Ishikawa (cell line): ENCODE data around the gene EIF3A.

Experiments used
- CREB1 ChIP-seq: IDR thresholded peaks from 2 replicates; pipeline ENCODE4 v1.6.1; 2012; ENCODE audit warnings: low read depth
- EP300 ChIP-seq: IDR thresholded peaks from 2 replicates; pipeline ENCODE4 v1.6.1; 2012; ENCODE audit warnings: borderline replicate concordance
- FOXM1 ChIP-seq: IDR thresholded peaks from 2 replicates; pipeline ENCODE4 v1.6.1; 2012; ENCODE audit warnings: low read depth, borderline replicate concordance
- NFIC ChIP-seq: IDR thresholded peaks from 2 replicates; pipeline ENCODE4 v1.6.1; 2012
- RAD21 ChIP-seq: IDR thresholded peaks from 2 replicates; pipeline ENCODE4 v1.6.1; 2012; ENCODE audit warnings: low read depth
- TAF1 ChIP-seq: IDR thresholded peaks from 2 replicates; pipeline ENCODE4 v1.6.1; 2012; ENCODE audit warnings: low read depth, mild to moderate bottlenecking
- TCF12 ChIP-seq: IDR thresholded peaks from 2 replicates; pipeline ENCODE4 v1.6.1; 2012; ENCODE audit warnings: low read depth
- TEAD4 ChIP-seq: IDR thresholded peaks from 2 replicates; pipeline ENCODE4 v1.6.1; 2012
- YY1 ChIP-seq: IDR thresholded peaks from 2 replicates; pipeline ENCODE4 v1.6.1; 2012; ENCODE audit warnings: low read depth
- TF ChIP-seq, protein P1 (sequence below): IDR thresholded peaks from 2 replicates; pipeline ENCODE4 v1.6.1; 2012
- TF ChIP-seq, protein P2 (sequence below): IDR thresholded peaks from 2 replicates; pipeline ENCODE4 v1.6.1; 2012; ENCODE audit warnings: low read depth, mild to moderate bottlenecking
- TF ChIP-seq, protein P3 (sequence below): IDR thresholded peaks from 2 replicates; pipeline ENCODE4 v1.6.1; 2012

DNA sequence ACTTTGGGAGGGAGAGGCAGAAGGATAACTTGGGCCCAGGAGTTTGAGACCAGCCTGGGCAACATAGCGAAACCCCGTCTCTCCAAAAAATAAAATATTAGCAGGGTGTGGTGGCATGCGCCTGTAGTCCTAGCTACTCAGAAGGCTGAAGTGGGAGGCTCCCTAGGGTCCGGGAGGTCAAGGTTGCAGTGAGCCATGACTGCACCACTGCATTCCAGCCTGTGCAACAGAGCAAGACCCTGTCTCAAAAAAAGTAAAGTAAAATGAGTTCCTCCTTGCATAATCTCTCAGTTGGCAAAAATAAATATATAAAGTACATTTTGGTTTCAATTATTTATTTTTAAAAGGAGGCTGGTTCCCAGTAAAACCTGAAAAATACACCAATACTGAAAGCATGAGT is 39.3 kb downstream of the EIF3A start:
- TF ChIP-seq TCF12 (no peak), EP300 (no peak), RAD21 (no peak), TEAD4 (0 out of 2 replicates have a peak, but pooled peaks have one; percentile 28), TAF1 (no peak), FOXM1 (no peak), NFIC (no peak), YY1 (no peak), CREB1 (no peak)
- TF ChIP-seq, protein P1, sequence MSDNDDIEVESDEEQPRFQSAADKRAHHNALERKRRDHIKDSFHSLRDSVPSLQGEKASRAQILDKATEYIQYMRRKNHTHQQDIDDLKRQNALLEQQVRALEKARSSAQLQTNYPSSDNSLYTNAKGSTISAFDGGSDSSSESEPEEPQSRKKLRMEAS = no peak
- TF ChIP-seq, protein P2, sequence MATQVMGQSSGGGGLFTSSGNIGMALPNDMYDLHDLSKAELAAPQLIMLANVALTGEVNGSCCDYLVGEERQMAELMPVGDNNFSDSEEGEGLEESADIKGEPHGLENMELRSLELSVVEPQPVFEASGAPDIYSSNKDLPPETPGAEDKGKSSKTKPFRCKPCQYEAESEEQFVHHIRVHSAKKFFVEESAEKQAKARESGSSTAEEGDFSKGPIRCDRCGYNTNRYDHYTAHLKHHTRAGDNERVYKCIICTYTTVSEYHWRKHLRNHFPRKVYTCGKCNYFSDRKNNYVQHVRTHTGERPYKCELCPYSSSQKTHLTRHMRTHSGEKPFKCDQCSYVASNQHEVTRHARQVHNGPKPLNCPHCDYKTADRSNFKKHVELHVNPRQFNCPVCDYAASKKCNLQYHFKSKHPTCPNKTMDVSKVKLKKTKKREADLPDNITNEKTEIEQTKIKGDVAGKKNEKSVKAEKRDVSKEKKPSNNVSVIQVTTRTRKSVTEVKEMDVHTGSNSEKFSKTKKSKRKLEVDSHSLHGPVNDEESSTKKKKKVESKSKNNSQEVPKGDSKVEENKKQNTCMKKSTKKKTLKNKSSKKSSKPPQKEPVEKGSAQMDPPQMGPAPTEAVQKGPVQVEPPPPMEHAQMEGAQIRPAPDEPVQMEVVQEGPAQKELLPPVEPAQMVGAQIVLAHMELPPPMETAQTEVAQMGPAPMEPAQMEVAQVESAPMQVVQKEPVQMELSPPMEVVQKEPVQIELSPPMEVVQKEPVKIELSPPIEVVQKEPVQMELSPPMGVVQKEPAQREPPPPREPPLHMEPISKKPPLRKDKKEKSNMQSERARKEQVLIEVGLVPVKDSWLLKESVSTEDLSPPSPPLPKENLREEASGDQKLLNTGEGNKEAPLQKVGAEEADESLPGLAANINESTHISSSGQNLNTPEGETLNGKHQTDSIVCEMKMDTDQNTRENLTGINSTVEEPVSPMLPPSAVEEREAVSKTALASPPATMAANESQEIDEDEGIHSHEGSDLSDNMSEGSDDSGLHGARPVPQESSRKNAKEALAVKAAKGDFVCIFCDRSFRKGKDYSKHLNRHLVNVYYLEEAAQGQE = no peak
- TF ChIP-seq, protein P3, sequence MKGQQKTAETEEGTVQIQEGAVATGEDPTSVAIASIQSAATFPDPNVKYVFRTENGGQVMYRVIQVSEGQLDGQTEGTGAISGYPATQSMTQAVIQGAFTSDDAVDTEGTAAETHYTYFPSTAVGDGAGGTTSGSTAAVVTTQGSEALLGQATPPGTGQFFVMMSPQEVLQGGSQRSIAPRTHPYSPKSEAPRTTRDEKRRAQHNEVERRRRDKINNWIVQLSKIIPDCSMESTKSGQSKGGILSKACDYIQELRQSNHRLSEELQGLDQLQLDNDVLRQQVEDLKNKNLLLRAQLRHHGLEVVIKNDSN = no peak
